K562 (cell line): Measurements from ENCODE around the gene PIGQ. TPM values are rescaled to one million over a fixed set of nuclear protein-coding genes. Genes with fewer than 3 reads are reported as not detected.
A peak's percentile ranks its signal among the peaks of the same experiment; 100 is the strongest.

ENCODE experiments used
- ATAC-seq: fragments of 200-7000 bp; cut with Tn5 transposase; 3 replicates; pipeline ENCODE4 v1.9.1; 2020; ENCODE audit warnings: moderate library complexity
- BruUV-seq: library from RNA; stranded (reverse); fragments of 400-500 nt; replicated peaks from 2 replicates; lab custom pipeline; 2021; lab: Mats Ljungman, UMichigan
- CTCF ChIA-PET: fragments of 300-600 bp; formaldehyde crosslinking; extraction: SDS; loops from one replicate; lab custom pipeline; 2021; ENCODE audit warnings: low intra/inter-chr PET ratio; lab: Yijun Ruan, JAX
- POLR2A ChIA-PET: fragments of 300-600, 350-650 bp; sonication (Branson Sonifier 250); formaldehyde crosslinking; extraction: SDS; loops from one replicate; lab custom pipeline; 2021; ENCODE audit warnings: antibody characterized with exemption, inconsistent platforms; lab: Yijun Ruan, JAX
- DNase-seq, 4 experiments: peaks; one replicate each; pipeline versions ENCODE4 v3.0.0 to v3.0.0-alpha.2; 2011 to 2018; ENCODE audit warnings: low spot score in 3 of 4, mixed read lengths in 3 of 4; ENCODE audit errors: extremely low read depth in 1 of 4
- FAIRE-seq: peaks from 2 replicates; lab custom pipeline; 2011; peaks lifted over from hg19 to GRCh38; lab: Jason Lieb, UNC
- H2AFZ ChIP-seq: 2 replicates; pipeline ENCODE4 v1.6.0; 2011; ENCODE audit warnings: low read depth, low read length, control low read depth, inconsistent platforms
- H3K27ac ChIP-seq: fragments of 200-600 bp; 3 replicates; pipeline ENCODE4 v1.8.0; 2011; ENCODE audit warnings: low read depth, mild to moderate bottlenecking, control low read depth, inconsistent platforms, low read length, moderate library complexity, mixed read lengths; ENCODE audit errors: extremely low read depth
- H3K27me3 ChIP-seq, 2 experiments: fragments of 300-600 bp in 1 of 2; 2 replicates in 1 of 2; 3 replicates in 1 of 2; pipeline versions ENCODE4 v1.6.0 to v1.8.0; 2011; ENCODE audit warnings: inconsistent platforms in 2 of 2, low read length in 2 of 2, mild to moderate bottlenecking in 1 of 2, mixed read lengths in 1 of 2, moderate library complexity in 1 of 2; ENCODE audit not compliant: control insufficient read depth in 2 of 2, insufficient read depth in 2 of 2
- H3K36me3 ChIP-seq: fragments of 300-600 bp; 3 replicates; pipeline ENCODE4 v1.8.0; 2011; ENCODE audit warnings: mild to moderate bottlenecking, low read length, inconsistent platforms; ENCODE audit not compliant: control insufficient read depth, insufficient read depth
- H3K4me1 ChIP-seq, 2 experiments: fragments of 200-600 bp in 1 of 2; replicated peaks in 1 of 2; 2 replicates in 1 of 2; 3 replicates in 1 of 2; pipeline versions ENCODE4 v1.5.1 to v1.8.0; 2011; ENCODE audit warnings: inconsistent platforms in 2 of 2, low read length in 2 of 2, mild to moderate bottlenecking in 1 of 2, mixed read lengths in 1 of 2, moderate library complexity in 1 of 2; ENCODE audit not compliant: control insufficient read depth in 2 of 2, insufficient read depth in 2 of 2
- H3K4me2 ChIP-seq: 2 replicates; pipeline ENCODE4 v1.6.1; 2011; ENCODE audit warnings: low read length, control low read depth, inconsistent platforms, mixed read lengths; ENCODE audit not compliant: insufficient read depth
- H3K4me3 ChIP-seq: fragments of 200-600 bp; sonication (generic), shearing (Covaris generic); 2 replicates; pipeline ENCODE4 v1.5.1; 2016; ENCODE audit warnings: control low read depth, inconsistent platforms
- H3K79me2 ChIP-seq: fragments of 200-600 bp; 3 replicates; pipeline ENCODE4 v1.8.0; 2011; ENCODE audit warnings: low read length, inconsistent platforms; ENCODE audit not compliant: control insufficient read depth, insufficient read depth
- H3K9ac ChIP-seq, 2 experiments: 2 replicates each; pipeline versions ENCODE4 v1.6.0 to v1.6.1; 2011; ENCODE audit warnings: low read depth in 2 of 2, low read length in 2 of 2, control low read depth in 1 of 2, inconsistent platforms in 1 of 2, mild to moderate bottlenecking in 1 of 2, mixed read lengths in 1 of 2; ENCODE audit not compliant: insufficient read depth in 1 of 2
- H3K9me1 ChIP-seq: one replicate; pipeline ENCODE4 v1.6.0; 2011; ENCODE audit warnings: inconsistent platforms, mild to moderate bottlenecking, low read length, moderate library complexity; ENCODE audit not compliant: control insufficient read depth, insufficient read depth
- H3K9me3 ChIP-seq: replicated peaks from 2 replicates; pipeline ENCODE4 v1.5.1; 2011; ENCODE audit warnings: low read depth, low read length, inconsistent platforms; ENCODE audit not compliant: control insufficient read depth, insufficient read depth
- H4K20me1 ChIP-seq: replicated peaks from 2 replicates; pipeline ENCODE4 v1.6.1; 2011; ENCODE audit warnings: low read length, inconsistent platforms, mixed read lengths; ENCODE audit not compliant: control insufficient read depth, insufficient read depth
- BRD4 ChIP-seq: fragments of 200-600 bp; sonication (generic); IDR thresholded peaks from 2 replicates; pipeline ENCODE4 v1.6.1; 2017; ENCODE audit warnings: inconsistent platforms
- EGR1 ChIP-seq: fragments of 450-650 bp; conservative IDR thresholded peaks from 2 replicates; pipeline ENCODE4 v1.6.1; 2017; ENCODE audit warnings: mild to moderate bottlenecking
- ELF2 ChIP-seq: fragments of 250-450 bp; sonication (Bioruptor Pico); IDR thresholded peaks from 2 replicates; pipeline ENCODE4 v1.5.0; 2021; ENCODE audit warnings: mild to moderate bottlenecking
- FOSL1 ChIP-seq: fragments of 200-800 bp; sonication (Bioruptor generic); conservative IDR thresholded peaks from 2 replicates; pipeline ENCODE4 v1.6.1; 2016; ENCODE audit warnings: missing genetic modification characterization, missing compliant biosample characterization
- KDM5B ChIP-seq: fragments of 200-600 bp; sonication (generic); IDR thresholded peaks from 2 replicates; pipeline ENCODE4 v1.6.1; 2012; ENCODE audit warnings: low read depth, mild to moderate bottlenecking, moderate library complexity, low read length, control low read depth, inconsistent platforms; ENCODE audit not compliant: insufficient replicate concordance
- MYNN ChIP-seq, 2 experiments: sonication (generic); formaldehyde crosslinking in 1 of 2; IDR thresholded peaks; 2 replicates each; pipeline versions ENCODE4 v1.5.0 to v1.6.1; 2016 to 2020; ENCODE audit warnings: antibody characterized with exemption in 1 of 2, missing genetic modification reagents in 1 of 2
- NCOA6 ChIP-seq: fragments of 450-650 bp; IDR thresholded peaks from 2 replicates; pipeline ENCODE4 v1.6.1; 2017; ENCODE audit warnings: mild to moderate bottlenecking
- WGBS: fragments of 100-300 bp; shearing (Covaris generic); methylation state at CpG from one replicate; pipeline ENCODE4 v1.1.6; 2016; ENCODE audit warnings: low coverage, mixed read lengths; ENCODE audit not compliant: insufficient coverage; ENCODE audit errors: missing lambda C conversion rate; 5-methylcytosine and 5-hydroxymethylcytosine counted together
- in situ Hi-C: fragments of 300-500 bp; cut with MboI; formaldehyde crosslinking; loops from 4 replicates; pipeline ENCODE4 v1.15.0; 2018; ENCODE audit warnings: inconsistent platforms, mixed read lengths
- intact Hi-C: fragments of 100-400 bp; cut with micrococcal nuclease; formaldehyde crosslinking; loops from 2 replicates; pipeline ENCODE4 v1.14.2; 2022
- polyA plus RNA-seq, 8 experiments: library from polyadenylated mRNA; depleted of rRNA in 4 of 8; stranded (reverse) in 5 of 8; unstranded in 3 of 8; fragments of >200 nt; fragmentation: Nextera tagmentation in 2 of 8; fragmentation: Illumina TruSeq in 1 of 8; extraction: Ambion mirVana in 2 of 8; extraction: Trizol in 1 of 8; gene quantifications; 2 replicates each; pipeline versions ENCODE4 v1.2.1 to v1.2.3, GENCODE V29; 2011 to 2014; ENCODE audit warnings: inconsistent platforms in 1 of 8, missing spikeins in 1 of 8
- total RNA-seq, 7 experiments: library from RNA; depleted of rRNA in 6 of 7; stranded (reverse); fragments of >200 nt in 6 of 7; fragmentation: Illumina TruSeq in 2 of 7; extraction: Trizol in 2 of 7; gene quantifications; 2 replicates each; pipeline versions ENCODE4 v1.2.1 to v1.2.3, GENCODE V29; 2011 to 2021; ENCODE audit warnings: low replicate concordance in 1 of 7
- TF ChIP-seq, protein P1 (sequence below): sonication (generic); formaldehyde crosslinking; IDR thresholded peaks from 2 replicates; pipeline ENCODE4 v1.8.1; 2023; ENCODE audit warnings: missing genetic modification reagents, mild to moderate bottlenecking, borderline replicate concordance
- TF ChIP-seq, protein P2 (sequence below): sonication (generic); formaldehyde crosslinking; IDR thresholded peaks from 2 replicates; pipeline ENCODE4 v1.5.0; 2020; ENCODE audit warnings: missing genetic modification reagents
- TF ChIP-seq, protein P3 (sequence below): fragments of 250-450 bp; sonication (Bioruptor Pico); IDR thresholded peaks from 2 replicates; pipeline ENCODE4 v1.4.0; 2020; ENCODE audit warnings: mild to moderate bottlenecking, moderate library complexity, borderline replicate concordance

PIGQ gene
- total and polyA plus RNA-seq, 9 of the 15 experiments (the other 6 are each of a cell fraction or from before 2014, with no cell fraction given) = 0.20 to 49.6 (median 11.7) TPM

DNA sequence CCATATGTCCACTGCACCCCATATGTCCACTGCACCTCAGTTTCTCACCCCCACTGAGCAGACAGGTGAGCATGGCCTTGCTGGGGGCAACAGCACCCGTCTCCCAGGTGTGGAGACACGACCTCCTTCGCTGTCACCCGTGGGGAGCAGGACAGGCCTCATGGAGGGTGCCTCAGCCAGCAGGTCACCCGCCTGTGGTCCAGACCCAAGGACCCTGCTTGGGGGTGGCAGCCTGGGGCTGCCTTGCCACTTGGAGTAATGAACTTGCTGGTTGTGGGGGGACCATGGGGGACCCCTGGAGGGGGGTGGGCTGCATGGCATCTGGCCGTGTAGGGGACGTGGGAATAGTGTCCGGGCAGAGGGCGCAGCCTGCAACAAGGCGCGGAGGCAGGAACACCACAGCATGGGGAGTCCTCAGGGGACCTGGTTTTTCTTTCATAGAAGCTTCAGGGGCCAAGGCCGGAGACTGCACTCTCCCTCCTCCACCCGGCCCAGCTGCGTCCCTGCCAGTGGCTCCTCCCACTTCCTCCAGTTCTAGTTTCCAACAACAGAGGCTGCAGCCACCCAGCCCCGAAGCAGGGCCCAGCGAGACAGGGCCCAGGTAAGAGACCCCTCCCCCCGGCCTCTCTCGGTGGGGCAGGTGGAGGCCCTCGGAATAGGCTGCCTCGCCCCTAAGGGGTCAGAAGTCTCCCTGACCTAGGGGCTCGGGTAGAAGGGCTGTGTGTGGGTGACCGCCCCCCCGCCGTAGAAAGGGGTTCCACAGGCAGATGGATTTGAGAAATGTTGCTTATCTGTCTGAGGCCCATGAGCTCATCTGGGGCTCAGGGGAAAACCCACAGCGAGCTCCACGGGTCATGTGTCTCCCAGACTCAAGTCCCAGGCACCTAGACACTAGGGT lies 3.0 kb upstream of the PIGQ start, which contains the start of gene NHLRC4:
Gene NHLRC4, plus strand, starts transcription at position 531 of the 898 bp plus-strand sequence. CDS start 1,043 bp downstream, outside the sequence.
- H3K9me1 ChIP-seq = no peaks in the 10 kb centered on the region
- peak; percentile 85 for ATAC-seq
- FAIRE-seq = peak; percentile 94
- peak within 1 kb of the TSS; percentile 81 for H2AFZ ChIP-seq
- ChIA-PET CTCF (no interaction called here), POLR2A (interaction anchor here (0.5 to 1.3 kb wide), 14 partner anchors 9 to 909 kb away, joined by 3 to 7 read pairs (median 3); partner anchors contain the start of gene METTL26)
- H3K27me3 ChIP-seq = peaks cover 0 to 8% of the 10 kb centered on the region in 2 experiments; a peak in 3 of 5 replicates
- H3K27ac ChIP-seq = peak within 1 kb of the TSS; percentile 81
- intact Hi-C loops = loop anchor here (5.0 kb wide), 1 partner anchor 39 kb away; the partner anchor contains the start of gene CAPN15
- 11% methylated on average over 24 of the region's 26 CpGs for WGBS
- H3K79me2 ChIP-seq = peaks cover 41% of the 10 kb centered on the region
- no peaks in the 10 kb centered on the region for H3K36me3 ChIP-seq
- H4K20me1 ChIP-seq = no peaks in the 10 kb centered on the region
- DNase-seq = peak; percentile 74 to 93 (median 82)
- in situ Hi-C loops = no loop called here
- no TSS peak for BruUV-seq
- H3K4me3 ChIP-seq = peak within 1 kb of the TSS; percentile 33
- H3K4me2 ChIP-seq = peak within 1 kb of the TSS; percentile 78
- H3K9me3 ChIP-seq = no peaks in the 10 kb centered on the region
- peaks cover 40 to 90% of the 10 kb centered on the region in 2 experiments for H3K4me1 ChIP-seq
- H3K9ac ChIP-seq = peak within 1 kb of the TSS; percentile 66 to 88
- peak; percentile 76 for TF ChIP-seq FOSL1 (tag)
- TF ChIP-seq BRD4 = no peak
- no peak for TF ChIP-seq NCOA6
- TF ChIP-seq, protein P1, sequence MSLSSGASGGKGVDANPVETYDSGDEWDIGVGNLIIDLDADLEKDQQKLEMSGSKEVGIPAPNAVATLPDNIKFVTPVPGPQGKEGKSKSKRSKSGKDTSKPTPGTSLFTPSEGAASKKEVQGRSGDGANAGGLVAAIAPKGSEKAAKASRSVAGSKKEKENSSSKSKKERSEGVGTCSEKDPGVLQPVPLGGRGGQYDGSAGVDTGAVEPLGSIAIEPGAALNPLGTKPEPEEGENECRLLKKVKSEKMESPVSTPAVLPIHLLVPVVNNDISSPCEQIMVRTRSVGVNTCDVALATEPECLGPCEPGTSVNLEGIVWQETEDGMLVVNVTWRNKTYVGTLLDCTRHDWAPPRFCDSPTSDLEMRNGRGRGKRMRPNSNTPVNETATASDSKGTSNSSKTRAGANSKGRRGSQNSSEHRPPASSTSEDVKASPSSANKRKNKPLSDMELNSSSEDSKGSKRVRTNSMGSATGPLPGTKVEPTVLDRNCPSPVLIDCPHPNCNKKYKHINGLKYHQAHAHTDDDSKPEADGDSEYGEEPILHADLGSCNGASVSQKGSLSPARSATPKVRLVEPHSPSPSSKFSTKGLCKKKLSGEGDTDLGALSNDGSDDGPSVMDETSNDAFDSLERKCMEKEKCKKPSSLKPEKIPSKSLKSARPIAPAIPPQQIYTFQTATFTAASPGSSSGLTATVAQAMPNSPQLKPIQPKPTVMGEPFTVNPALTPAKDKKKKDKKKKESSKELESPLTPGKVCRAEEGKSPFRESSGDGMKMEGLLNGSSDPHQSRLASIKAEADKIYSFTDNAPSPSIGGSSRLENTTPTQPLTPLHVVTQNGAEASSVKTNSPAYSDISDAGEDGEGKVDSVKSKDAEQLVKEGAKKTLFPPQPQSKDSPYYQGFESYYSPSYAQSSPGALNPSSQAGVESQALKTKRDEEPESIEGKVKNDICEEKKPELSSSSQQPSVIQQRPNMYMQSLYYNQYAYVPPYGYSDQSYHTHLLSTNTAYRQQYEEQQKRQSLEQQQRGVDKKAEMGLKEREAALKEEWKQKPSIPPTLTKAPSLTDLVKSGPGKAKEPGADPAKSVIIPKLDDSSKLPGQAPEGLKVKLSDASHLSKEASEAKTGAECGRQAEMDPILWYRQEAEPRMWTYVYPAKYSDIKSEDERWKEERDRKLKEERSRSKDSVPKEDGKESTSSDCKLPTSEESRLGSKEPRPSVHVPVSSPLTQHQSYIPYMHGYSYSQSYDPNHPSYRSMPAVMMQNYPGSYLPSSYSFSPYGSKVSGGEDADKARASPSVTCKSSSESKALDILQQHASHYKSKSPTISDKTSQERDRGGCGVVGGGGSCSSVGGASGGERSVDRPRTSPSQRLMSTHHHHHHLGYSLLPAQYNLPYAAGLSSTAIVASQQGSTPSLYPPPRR (CRISPR knock-in tag) = no peak
- TF ChIP-seq, protein P2, sequence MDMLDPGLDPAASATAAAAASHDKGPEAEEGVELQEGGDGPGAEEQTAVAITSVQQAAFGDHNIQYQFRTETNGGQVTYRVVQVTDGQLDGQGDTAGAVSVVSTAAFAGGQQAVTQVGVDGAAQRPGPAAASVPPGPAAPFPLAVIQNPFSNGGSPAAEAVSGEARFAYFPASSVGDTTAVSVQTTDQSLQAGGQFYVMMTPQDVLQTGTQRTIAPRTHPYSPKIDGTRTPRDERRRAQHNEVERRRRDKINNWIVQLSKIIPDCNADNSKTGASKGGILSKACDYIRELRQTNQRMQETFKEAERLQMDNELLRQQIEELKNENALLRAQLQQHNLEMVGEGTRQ (CRISPR knock-in tag) = peak; percentile 54
- peak; percentile 65 for TF ChIP-seq KDM5B
- TF ChIP-seq, protein P3, sequence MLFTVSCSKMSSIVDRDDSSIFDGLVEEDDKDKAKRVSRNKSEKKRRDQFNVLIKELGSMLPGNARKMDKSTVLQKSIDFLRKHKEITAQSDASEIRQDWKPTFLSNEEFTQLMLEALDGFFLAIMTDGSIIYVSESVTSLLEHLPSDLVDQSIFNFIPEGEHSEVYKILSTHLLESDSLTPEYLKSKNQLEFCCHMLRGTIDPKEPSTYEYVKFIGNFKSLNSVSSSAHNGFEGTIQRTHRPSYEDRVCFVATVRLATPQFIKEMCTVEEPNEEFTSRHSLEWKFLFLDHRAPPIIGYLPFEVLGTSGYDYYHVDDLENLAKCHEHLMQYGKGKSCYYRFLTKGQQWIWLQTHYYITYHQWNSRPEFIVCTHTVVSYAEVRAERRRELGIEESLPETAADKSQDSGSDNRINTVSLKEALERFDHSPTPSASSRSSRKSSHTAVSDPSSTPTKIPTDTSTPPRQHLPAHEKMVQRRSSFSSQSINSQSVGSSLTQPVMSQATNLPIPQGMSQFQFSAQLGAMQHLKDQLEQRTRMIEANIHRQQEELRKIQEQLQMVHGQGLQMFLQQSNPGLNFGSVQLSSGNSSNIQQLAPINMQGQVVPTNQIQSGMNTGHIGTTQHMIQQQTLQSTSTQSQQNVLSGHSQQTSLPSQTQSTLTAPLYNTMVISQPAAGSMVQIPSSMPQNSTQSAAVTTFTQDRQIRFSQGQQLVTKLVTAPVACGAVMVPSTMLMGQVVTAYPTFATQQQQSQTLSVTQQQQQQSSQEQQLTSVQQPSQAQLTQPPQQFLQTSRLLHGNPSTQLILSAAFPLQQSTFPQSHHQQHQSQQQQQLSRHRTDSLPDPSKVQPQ (CRISPR knock-in tag) = no peak
- 0 out of 2 replicates have a peak, but pooled peaks have one; percentile 25 for TF ChIP-seq ELF2 (CRISPR knock-in tag)
- no peak for TF ChIP-seq MYNN (IDR thresholded peaks at IDR 0.05)
- TF ChIP-seq MYNN (CRISPR knock-in tag; IDR thresholded peaks at IDR 0.05) = no peak
- TF ChIP-seq EGR1 = peak; percentile 65
